ENCODE results near the gene C1orf53. TPM values are rescaled to one million over a fixed set of nuclear protein-coding genes. Genes with fewer than 3 reads are reported as not detected.
A peak's percentile ranks its signal among the peaks of the same experiment; 100 is the strongest.

C1orf53 gene
- total and polyA plus RNA-seq, 9 of the 15 experiments (the other 6 are each of a cell fraction or from before 2014, with no cell fraction given), result 0.31 to 3.2 (median 2.3) TPM

- TF ChIP-seq ZNF239 (CRISPR knock-in tag; IDR thresholded peaks at IDR 0.05) (no peak; the same call in 1 of the 2 replicates), NRF1 (conservative IDR thresholded peaks at IDR 0.05 in 1 of 2, IDR thresholded peaks at IDR 0.05 in 1 of 2) (peak; percentile 96), ARID3A (IDR thresholded peaks at IDR 0.05; ENCODE audit: borderline replicate concordance, low read depth, low read length) (no peak), GABPB1 (CRISPR knock-in tag; IDR thresholded peaks at IDR 0.05) (peak; percentile 85), DDX20 (tag; IDR thresholded peaks at IDR 0.05; ENCODE audit: low read depth) (no peak), AFF4 (CRISPR knock-in tag; IDR thresholded peaks at IDR 0.05) (peak; percentile 76; the same call in 1 of the 2 replicates), ZNF445 (CRISPR knock-in tag; IDR thresholded peaks at IDR 0.05; ENCODE audit: low read depth) (no peak), ZNF512 (tag; IDR thresholded peaks at IDR 0.05) (no peak)
These were observed at the start of gene C1orf53 (continued) for GRCh38 chr1:197902454-197903195.
